DND-41 (cell line): ENCODE measurements around the gene PCDHGB3.

Source experiments
- CTCF ChIP-seq: IDR thresholded peaks from 2 replicates; pipeline ENCODE4 v1.5.1; 2012; ENCODE audit warnings: borderline replicate concordance, low read length, moderate library complexity, mild to moderate bottlenecking; ENCODE audit not compliant: poor library complexity, severe bottlenecking; ENCODE audit errors: extremely low read depth
- EZH2 ChIP-seq: IDR thresholded peaks from 3 replicates; pipeline ENCODE4 v1.6.1; 2012; ENCODE audit warnings: borderline replicate concordance, low read depth, mild to moderate bottlenecking, moderate library complexity, low read length, inconsistent platforms; ENCODE audit not compliant: severe bottlenecking

- TF ChIP-seq CTCF (no peak), EZH2 (no peak)
These were observed 26.0 kb upstream of the PCDHGB3 start for GRCh38 chr5:141343953-141344463.
